Spleen (tissue), 11 donors: ENCODE data around the gene NDUFA13. TPM values are rescaled to one million over a fixed set of nuclear protein-coding genes. Genes with fewer than 3 reads are reported as not detected.

Source experiments
- DNase-seq: peaks from one replicate; pipeline ENCODE4 v3.0.0-alpha.2; 2020
- H3K27ac ChIP-seq, 8 donors: fragments of 200-600 bp; sonication (generic) in 7 of 8; 1 replicate in 4 of 8; 2 replicates in 4 of 8; pipeline versions ENCODE4 v1.5.0 to v1.8.0; 2016 to 2021; ENCODE audit warnings: inconsistent platforms in 4 of 8, mild to moderate bottlenecking in 4 of 8, moderate library complexity in 1 of 8
- H3K27me3 ChIP-seq, 7 donors: fragments of 200-600 bp; sonication (generic) in 6 of 7; replicated peaks in 1 of 7; 1 replicate in 4 of 7; 2 replicates in 3 of 7; pipeline versions ENCODE4 v1.5.0 to v1.8.0; 2016 to 2021; ENCODE audit warnings: inconsistent platforms in 3 of 7, mild to moderate bottlenecking in 1 of 7
- H3K36me3 ChIP-seq, 6 donors: fragments of 200-600 bp; sonication (generic) in 5 of 6; 1 replicate in 4 of 6; 2 replicates in 2 of 6; pipeline versions ENCODE4 v1.5.0 to v1.8.0; 2016 to 2021; ENCODE audit warnings: inconsistent platforms in 2 of 6
- H3K4me1 ChIP-seq, 6 donors: fragments of 200-600 bp; sonication (generic) in 5 of 6; 1 replicate in 3 of 6; 2 replicates in 3 of 6; pipeline versions ENCODE4 v1.5.0 to v1.8.0; 2016 to 2021; ENCODE audit warnings: inconsistent platforms in 3 of 6
- H3K4me3 ChIP-seq, 8 donors: fragments of 200-600 bp; sonication (generic) in 7 of 8; 1 replicate in 4 of 8; 2 replicates in 4 of 8; pipeline versions ENCODE4 v1.5.0 to v1.8.0; 2016 to 2021; ENCODE audit warnings: inconsistent platforms in 4 of 8, mild to moderate bottlenecking in 4 of 8, moderate library complexity in 2 of 8
- H3K9me3 ChIP-seq, 8 donors: fragments of 200-600 bp; sonication (generic) in 7 of 8; 1 replicate in 4 of 8; 2 replicates in 4 of 8; pipeline versions ENCODE4 v1.5.0 to v1.8.0; 2016 to 2021; ENCODE audit warnings: inconsistent platforms in 4 of 8
- CTCF ChIP-seq, 11 experiments: fragments of 200-600 bp in 7 of 11; fragments of 450-650 bp in 4 of 11; sonication (generic) in 4 of 11; IDR thresholded peaks in 8 of 11; conservative IDR thresholded peaks in 3 of 11; 1 replicate in 7 of 11; 2 replicates in 4 of 11; pipeline versions ENCODE4 v1.4.0 to v1.8.0; 2016 to 2021; ENCODE audit warnings: antibody characterized with exemption in 11 of 11, inconsistent platforms in 4 of 11, mild to moderate bottlenecking in 1 of 11
- POLR2A ChIP-seq, 3 donors: fragments of 450-650 bp; IDR thresholded peaks; one replicate each; pipeline ENCODE4 v1.5.1; 2017; ENCODE audit warnings: antibody characterized with exemption in 3 of 3, mild to moderate bottlenecking in 1 of 3
- POLR2AphosphoS5 ChIP-seq, 3 donors: sonication (generic); formaldehyde crosslinking; IDR thresholded peaks; one replicate each; pipeline ENCODE4 v1.5.1; 2017; ENCODE audit warnings: antibody characterized with exemption in 3 of 3
- WGBS, 5 donors: extraction: QIAGEN DNeasy Blood & Tissue Kit in 3 of 5; methylation state at CpG; one replicate each; pipeline versions ENCODE4 v1.1.5 to v1.1.7; 2013 to 2018; 5-methylcytosine and 5-hydroxymethylcytosine counted together
- intact Hi-C: fragments of 100-400 bp; cut with DNase I; formaldehyde crosslinking; loops from one replicate; pipeline ENCODE4 v1.15.0; 2023; ENCODE audit warnings: low total_unique reads
- polyA plus RNA-seq, 3 donors: library from polyadenylated mRNA; stranded (reverse); fragments of 200-250 nt; gene quantifications; one replicate each; pipeline ENCODE4 v1.2.1, GENCODE V29; 2013
- total RNA-seq, 7 donors: library from RNA; depleted of rRNA in 3 of 7; stranded (reverse); fragments of >200 nt in 3 of 7; fragmentation: NEBNext Ultra II Directional in 4 of 7; extraction: Animal tissue kit (Norgen Biotek cat#: 25700) in 4 of 7; gene quantifications; one replicate each; pipeline versions ENCODE4 v1.1.0 to v1.2.1, GENCODE V29; 2016 to 2021
- donor health status: healthy with polysubstance abuse.
- donor health status: DM: no; HTN: no; CAD: no; lungs with moderate emphysema.
- donor health status: DM: no; HTN: no; CAD: no.
- donor health status: Bipolar disorder and iron deficiency.
- donor health status: healthy.
- donor health status: DM: no; HTN: no; CAD: no.
- donor health status: DM: yes; HTN: yes; CAD: no.

The NDUFA13 gene
- total and polyA plus RNA-seq, 10 donors, result 24.0 to 224 (median 197) TPM

GRCh38 chr19:19546751-19547162 is 30.7 kb downstream of the NDUFA13 start:
- Histone ChIP-seq H3K4me1 (peaks cover 0 to 13% (median 1%) of the 10 kb centered on the region in 6 donors), H3K36me3 (no peaks in the 10 kb centered on the region), H3K9me3 (peaks cover 0 to 5% (median 0%) of the 10 kb centered on the region in 8 donors), H3K4me3 (no peak overlapping the region), H3K27me3 (peaks cover 0 to 90% (median 24%) of the 10 kb centered on the region in 7 donors), H3K27ac (no peak overlapping the region)
- 71 to 87% (median 77%) methylated on average over 4 to 19 of the region's 19 CpGs for WGBS, 5 donors
- intact Hi-C loops, result no loop called here
- no peak for DNase-seq
- TF ChIP-seq POLR2AphosphoS5 (IDR thresholded peaks at IDR 0.05), result no peak
- TF ChIP-seq CTCF (IDR thresholded peaks at IDR 0.05 in 8 of 11, conservative IDR thresholded peaks at IDR 0.05 in 3 of 11), result no peak
- no peak for TF ChIP-seq POLR2A (IDR thresholded peaks at IDR 0.05)

GRCh38 chr19:19547674-19548336 is 31.8 kb downstream of the NDUFA13 start:
- H3K4me1 ChIP-seq, result peaks cover 0 to 5% (median 0%) of the 10 kb centered on the region in 6 donors
- intact Hi-C loops, result no loop called here
- H3K4me3 ChIP-seq, result no peak overlapping the region
- 75 to 82% (median 77%) methylated on average over 6 to 15 of the region's 15 CpGs for WGBS, 5 donors
- DNase-seq, result no peak
- H3K27ac ChIP-seq, result no peak overlapping the region
- peaks cover 0 to 80% (median 17%) of the 10 kb centered on the region in 7 donors for H3K27me3 ChIP-seq
- H3K36me3 ChIP-seq, result no peaks in the 10 kb centered on the region
- no peak for TF ChIP-seq CTCF (IDR thresholded peaks at IDR 0.05 in 8 of 11, conservative IDR thresholded peaks at IDR 0.05 in 3 of 11)
- TF ChIP-seq POLR2AphosphoS5 (IDR thresholded peaks at IDR 0.05), result no peak
- TF ChIP-seq POLR2A (IDR thresholded peaks at IDR 0.05), result no peak
- H3K9me3 ChIP-seq, result peaks cover 0 to 5% (median 0%) of the 10 kb centered on the region in 8 donors

- Histone ChIP-seq H3K9me3 (peaks cover 0 to 5% (median 0%) of the 10 kb centered on the region in 8 donors), H3K27ac (no peak overlapping the region), H3K36me3 (no peaks in the 10 kb centered on the region), H3K4me1 (no peaks in the 10 kb centered on the region), H3K4me3 (no peak overlapping the region), H3K27me3 (peaks cover 0 to 71% (median 11%) of the 10 kb centered on the region in 7 donors)
- TF ChIP-seq POLR2A (IDR thresholded peaks at IDR 0.05) (no peak), POLR2AphosphoS5 (IDR thresholded peaks at IDR 0.05) (no peak), CTCF (IDR thresholded peaks at IDR 0.05 in 8 of 11, conservative IDR thresholded peaks at IDR 0.05 in 3 of 11) (no peak)
- WGBS, 5 donors, result 38 to 55% (median 49%) methylated on average over 13 of the region's 13 CpGs
- no peak for DNase-seq
- intact Hi-C loops, result no loop called here
Measured at GRCh38 chr19:19548915-19549759, 33.1 kb downstream of the NDUFA13 start.
